ENCODE data around the gene NRROS.

DNA sequence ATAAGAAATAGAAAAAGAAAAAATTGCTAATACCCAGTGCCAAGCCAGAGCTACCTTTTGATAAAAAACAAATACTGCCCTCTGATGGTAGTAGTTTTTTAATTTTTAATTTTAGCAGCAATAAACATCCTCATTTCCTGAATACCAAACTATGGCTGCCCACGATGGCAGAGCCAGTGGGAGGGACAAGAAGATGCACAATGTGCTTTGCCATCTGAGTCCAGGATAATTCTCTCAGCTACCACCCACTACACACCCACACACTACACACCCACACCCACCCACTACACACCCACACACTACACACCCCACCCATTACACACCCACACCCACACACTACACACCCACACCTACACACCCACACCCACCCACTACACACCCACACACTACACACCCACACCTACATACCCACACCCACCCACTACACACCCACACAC, 54.7 kb downstream of the NRROS start:
- TF ChIP-seq, protein P1, sequence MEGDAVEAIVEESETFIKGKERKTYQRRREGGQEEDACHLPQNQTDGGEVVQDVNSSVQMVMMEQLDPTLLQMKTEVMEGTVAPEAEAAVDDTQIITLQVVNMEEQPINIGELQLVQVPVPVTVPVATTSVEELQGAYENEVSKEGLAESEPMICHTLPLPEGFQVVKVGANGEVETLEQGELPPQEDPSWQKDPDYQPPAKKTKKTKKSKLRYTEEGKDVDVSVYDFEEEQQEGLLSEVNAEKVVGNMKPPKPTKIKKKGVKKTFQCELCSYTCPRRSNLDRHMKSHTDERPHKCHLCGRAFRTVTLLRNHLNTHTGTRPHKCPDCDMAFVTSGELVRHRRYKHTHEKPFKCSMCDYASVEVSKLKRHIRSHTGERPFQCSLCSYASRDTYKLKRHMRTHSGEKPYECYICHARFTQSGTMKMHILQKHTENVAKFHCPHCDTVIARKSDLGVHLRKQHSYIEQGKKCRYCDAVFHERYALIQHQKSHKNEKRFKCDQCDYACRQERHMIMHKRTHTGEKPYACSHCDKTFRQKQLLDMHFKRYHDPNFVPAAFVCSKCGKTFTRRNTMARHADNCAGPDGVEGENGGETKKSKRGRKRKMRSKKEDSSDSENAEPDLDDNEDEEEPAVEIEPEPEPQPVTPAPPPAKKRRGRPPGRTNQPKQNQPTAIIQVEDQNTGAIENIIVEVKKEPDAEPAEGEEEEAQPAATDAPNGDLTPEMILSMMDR (IDR thresholded peaks at IDR 0.05): no peak; the same call in 1 of the 3 replicates
- no peak for TF ChIP-seq POLR2A (IDR thresholded peaks at IDR 0.05; ENCODE audit: low read length)
- no peak for TF ChIP-seq E2F6 (IDR thresholded peaks at IDR 0.05; ENCODE audit: borderline replicate concordance, low read depth)
- TF ChIP-seq REST (IDR thresholded peaks at IDR 0.05): no peak
- no peak for TF ChIP-seq GATA3 (IDR thresholded peaks at IDR 0.05; ENCODE audit: borderline replicate concordance)
- TF ChIP-seq ESRRA (IDR thresholded peaks at IDR 0.05; ENCODE audit: borderline replicate concordance, low read length): no peak
- TF ChIP-seq MYC (IDR thresholded peaks at IDR 0.05; ENCODE audit: borderline replicate concordance, low read length): no peak

Data from A549 (cell line).